ENCODE data around the gene TACR1. TPM values are rescaled to one million over a fixed set of nuclear protein-coding genes. Genes with fewer than 3 reads are reported as not detected.

TACR1 gene
- total and polyA plus RNA-seq, 2 of the 8 experiments (the other 6 are each of a cell fraction or from before 2014, with no cell fraction given): 0.09 to 0.37 TPM

DNA sequence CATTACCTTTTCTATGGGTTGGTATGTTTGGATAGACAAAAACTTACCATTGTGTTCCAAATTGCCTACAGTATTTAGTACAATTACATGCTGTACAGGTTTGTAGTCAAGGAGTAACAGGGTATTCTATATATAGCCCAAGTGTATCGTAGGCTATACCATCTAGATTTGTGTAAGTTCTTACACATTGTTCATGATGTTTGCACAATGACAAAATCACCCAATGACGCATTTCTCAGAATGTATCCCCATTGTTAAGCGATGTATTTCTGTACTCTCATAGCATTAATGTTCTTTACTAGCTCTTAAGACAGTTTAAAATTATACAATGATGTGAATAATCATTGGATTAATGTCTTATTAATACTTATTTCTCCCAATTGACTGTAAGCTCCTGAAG is 16.7 kb downstream of the TACR1 start:
- Histone ChIP-seq H3K23ac (ENCODE audit: insufficient read length) (no peak overlapping the region), H3K79me2 (ENCODE audit: control insufficient read depth in 1 of 2, insufficient read depth in 2 of 2, low read length in 2 of 2) (no peaks in the 10 kb centered on the region), H3K27me3 (replicated peaks in 1 of 4; ENCODE audit: control insufficient read depth in 3 of 4, extremely low read depth in 1 of 4, insufficient read depth in 3 of 4, low read length in 3 of 4) (no peaks in the 10 kb centered on the region), H2BK120ac (replicated peaks; ENCODE audit: low read depth, low read length) (no peak overlapping the region), H4K8ac (ENCODE audit: extremely low read depth, insufficient read depth, low read length) (no peak overlapping the region), H3K36me3 (ENCODE audit: control insufficient read depth in 2 of 4, insufficient read depth in 4 of 4, low read length in 3 of 4) (no peaks in the 10 kb centered on the region), H3K14ac (ENCODE audit: insufficient read length) (no peak overlapping the region), H4K91ac (replicated peaks; ENCODE audit: insufficient read length, low read length) (no peak overlapping the region), H3K4me1 (replicated peaks in 1 of 4; ENCODE audit: control insufficient read depth in 3 of 4, insufficient read depth in 4 of 4, low read length in 3 of 4) (no peaks in the 10 kb centered on the region; a peak in 1 of 7 replicates), H2BK15ac (ENCODE audit: low read length) (no peak overlapping the region), H4K5ac (ENCODE audit: insufficient read length, low read depth, low read length) (no peak overlapping the region), H2AK5ac (ENCODE audit: low read depth, low read length) (no peak overlapping the region), H3K18ac (ENCODE audit: extremely low read depth, low read length) (no peak overlapping the region), H3K4ac (replicated peaks; ENCODE audit: insufficient read length, low read depth, low read length) (no peak overlapping the region), H2BK5ac (ENCODE audit: low read depth, low read length) (no peak overlapping the region), H3K23me2 (ENCODE audit: low read depth, low read length) (peaks cover 3% of the 10 kb centered on the region; the same call in 1 of the 2 replicates), H2BK20ac (ENCODE audit: low read length) (no peak overlapping the region), H3K27ac (ENCODE audit: low read depth, low read length) (no peak overlapping the region), H3K4me3 (ENCODE audit: extremely low read depth in 1 of 4, insufficient read depth in 2 of 4, low read depth in 3 of 4, low read length in 4 of 4) (no peak overlapping the region), H3K9me3 (ENCODE audit: insufficient read depth in 2 of 2, low read depth in 1 of 2, low read length in 1 of 2) (no peaks in the 10 kb centered on the region), H3K79me1 (ENCODE audit: low read depth, low read length) (no peaks in the 10 kb centered on the region), H3K4me2 (ENCODE audit: insufficient read depth in 1 of 2, low read depth in 2 of 2, low read length in 2 of 2) (no peak overlapping the region), H2AFZ (ENCODE audit: low read length) (no peak overlapping the region), H3K9ac (replicated peaks in 1 of 4; ENCODE audit: extremely low read depth in 1 of 4, low read depth in 3 of 4, low read length in 3 of 4) (no peak overlapping the region), H2BK12ac (ENCODE audit: low read depth, low read length) (no peak overlapping the region), H4K20me1 (replicated peaks in 1 of 2; ENCODE audit: control insufficient read depth in 1 of 2, insufficient read depth in 2 of 2, low read length in 2 of 2) (no peaks in the 10 kb centered on the region), H3K56ac (replicated peaks; ENCODE audit: insufficient read length, low read depth, low read length) (no peak overlapping the region)
- FAIRE-seq (no peak), DNase-seq (ENCODE audit: low read depth in 1 of 2, low spot score in 2 of 2) (no peak)
- TF ChIP-seq BRCA1 (IDR thresholded peaks at IDR 0.05; ENCODE audit: low read depth, low read length): no peak
- TF ChIP-seq TBP (IDR thresholded peaks at IDR 0.05; ENCODE audit: low read depth, low read length): no peak
- no peak for TF ChIP-seq RXRA (IDR thresholded peaks at IDR 0.05; ENCODE audit: insufficient read depth, low read depth, low read length)
- TF ChIP-seq NANOG (IDR thresholded peaks at IDR 0.05; ENCODE audit: insufficient read depth, low read depth, low read length, poor library complexity, severe bottlenecking): no peak
- TF ChIP-seq SUZ12 (IDR thresholded peaks at IDR 0.05; ENCODE audit: low read length): no peak
- ChIA-PET POLR2A (ENCODE audit: partially characterized antibody) (no interaction called here), CTCF (ENCODE audit: partially characterized antibody) (interaction anchor here (1.0 to 2.1 kb wide), 4 partner anchors 12 to 283 kb away, joined by 3 to 10 read pairs (median 5); partner anchors contain the start of gene TACR1)
- WGBS, 2 experiments (ENCODE audit: extremely low coverage in 1 of 2, insufficient coverage in 1 of 2, insufficient read length in 1 of 2, insufficient replicate concordance in 2 of 2, low coverage in 1 of 2, low lambda C conversion rate in 2 of 2, missing lambda C conversion rate in 1 of 2): 95% methylated on average over 3 of the region's 3 CpGs; no CpG with 5 or more reads in 1 of the 2 experiments

All from H1 (cell line).